A673 (cell line): ENCODE results near the gene TMEM40. TPM values are rescaled to one million over a fixed set of nuclear protein-coding genes. Genes with fewer than 3 reads are reported as not detected.

Source experiments
- BruUV-seq: library from RNA; stranded (reverse); fragments of 400-500 nt; replicated peaks from 2 replicates; lab custom pipeline; 2021; lab: Mats Ljungman, UMichigan
- CTCF ChIA-PET: fragments of 300-600 bp; sonication (Branson Sonifier 250); formaldehyde crosslinking; loops from one replicate; lab custom pipeline; 2022; ENCODE audit warnings: antibody characterized with exemption; lab: Charles Lee
- POLR2A ChIA-PET: fragments of 300-600 bp; sonication (Branson Sonifier 250); formaldehyde crosslinking; loops from one replicate; lab custom pipeline; 2022; ENCODE audit warnings: antibody characterized with exemption; ENCODE audit not compliant: low non-redundant PET; lab: Charles Lee
- DNase-seq: peaks from one replicate; pipeline ENCODE4 v3.0.0-alpha.2; 2015; ENCODE audit warnings: low spot score
- H3K27ac ChIP-seq: fragments of 200-600 bp; sonication (generic); 2 replicates; pipeline ENCODE4 v1.5.1; 2016; ENCODE audit warnings: mixed run types, low read depth, mild to moderate bottlenecking, mixed read lengths, antibody characterized with exemption, low read length; ENCODE audit not compliant: poor library complexity, severe bottlenecking
- H3K27me3 ChIP-seq: fragments of 200-600 bp; sonication (generic); replicated peaks from 2 replicates; pipeline ENCODE4 v1.6.1; 2017; ENCODE audit warnings: mixed run types, low read depth, mild to moderate bottlenecking, mixed read lengths, antibody characterized with exemption, low read length; ENCODE audit not compliant: insufficient read depth, poor library complexity
- H3K36me3 ChIP-seq: fragments of 200-600 bp; sonication (generic); 2 replicates; pipeline ENCODE4 v1.6.1; 2016; ENCODE audit warnings: mixed run types, mild to moderate bottlenecking, mixed read lengths, antibody characterized with exemption, low read length; ENCODE audit not compliant: insufficient read depth, poor library complexity, severe bottlenecking
- H3K4me1 ChIP-seq: fragments of 200-600 bp; sonication (generic); 2 replicates; pipeline ENCODE4 v1.6.1; 2017; ENCODE audit warnings: mixed run types, mild to moderate bottlenecking, mixed read lengths, antibody characterized with exemption, low read length; ENCODE audit not compliant: insufficient read depth, poor library complexity, severe bottlenecking
- H3K4me3 ChIP-seq: fragments of 200-600 bp; sonication (generic); 2 replicates; pipeline ENCODE4 v1.5.1; 2016; ENCODE audit warnings: low read depth, mixed run types, mild to moderate bottlenecking, mixed read lengths, low read length; ENCODE audit not compliant: poor library complexity, severe bottlenecking
- H3K9me3 ChIP-seq: fragments of 200-600 bp; sonication (generic); 2 replicates; pipeline ENCODE4 v1.6.1; 2016; ENCODE audit warnings: mixed run types, low read depth, mild to moderate bottlenecking, mixed read lengths, antibody characterized with exemption, low read length; ENCODE audit not compliant: poor library complexity, severe bottlenecking
- CTCF ChIP-seq: fragments of 300-800, 200-600 bp; sonication (generic); conservative IDR thresholded peaks from 2 replicates; pipeline ENCODE4 v1.5.1; 2017; ENCODE audit warnings: low read depth, mild to moderate bottlenecking, antibody characterized with exemption, low read length, moderate library complexity, mixed read lengths
- EZH2 ChIP-seq: fragments of 200-600 bp; sonication (generic); IDR thresholded peaks from 2 replicates; pipeline ENCODE4 v1.6.1; 2017; ENCODE audit warnings: borderline replicate concordance, low read depth, mild to moderate bottlenecking, mixed read lengths, antibody characterized with exemption, low read length; ENCODE audit not compliant: poor library complexity, severe bottlenecking
- intact Hi-C: fragments of 100-400 bp; cut with micrococcal nuclease; formaldehyde crosslinking; loops from one replicate; pipeline ENCODE4 v1.10.0; 2022; ENCODE audit not compliant: unreplicated experiment
- total RNA-seq: library from RNA; stranded (reverse); gene quantifications from 2 replicates; pipeline ENCODE4 v1.2.3, GENCODE V29; 2021

Gene TMEM40
- total RNA-seq, 1 experiment from 2014 or later = not detected

GRCh38 chr3:12707449-12707848, 51.6 kb downstream of the TMEM40 start:
- H3K36me3 ChIP-seq = no peaks in the 10 kb centered on the region
- BruUV-seq = no TSS peak
- intact Hi-C loops = loop anchor here (10.0 kb wide), 1 partner anchor 187 kb away; no protein-coding TSS in a partner anchor
- H3K27ac ChIP-seq = no peak overlapping the region
- H3K27me3 ChIP-seq = no peaks in the 10 kb centered on the region
- H3K9me3 ChIP-seq = no peaks in the 10 kb centered on the region
- no peaks in the 10 kb centered on the region for H3K4me1 ChIP-seq
- no peak for DNase-seq
- TF ChIP-seq EZH2 (no peak), CTCF (no peak)
- POLR2A ChIA-PET = no interaction called here
- no peak overlapping the region for H3K4me3 ChIP-seq
- CTCF ChIA-PET = interaction anchor here (0.7 kb wide), 1 partner anchor 103 kb away, joined by 3 read pairs; no protein-coding TSS in a partner anchor

- Histone ChIP-seq H3K27ac (no peak overlapping the region), H3K36me3 (no peaks in the 10 kb centered on the region), H3K4me3 (no peak overlapping the region), H3K4me1 (no peaks in the 10 kb centered on the region), H3K9me3 (no peaks in the 10 kb centered on the region), H3K27me3 (no peaks in the 10 kb centered on the region)
- peak; percentile 82 for DNase-seq
- ChIA-PET CTCF (interaction anchor here (0.7 kb wide), 1 partner anchor 104 kb away, joined by 3 read pairs; no protein-coding TSS in a partner anchor), POLR2A (interaction anchor here (0.6 kb wide), 1 partner anchor 26 kb away, joined by 7 read pairs; no protein-coding TSS in a partner anchor)
- TF ChIP-seq EZH2 (no peak), CTCF (peak; percentile 90)
- no TSS peak for BruUV-seq
- intact Hi-C loops = loop anchor here (10.0 kb wide), 1 partner anchor 188 kb away; no protein-coding TSS in a partner anchor
Observed at GRCh38 chr3:12706504-12707253, 52.4 kb downstream of the TMEM40 start.

- H3K4me3 ChIP-seq = no peak overlapping the region
- no peaks in the 10 kb centered on the region for H3K27me3 ChIP-seq
- no TSS peak for BruUV-seq
- ChIA-PET POLR2A (interaction anchor here (0.5 kb wide), 1 partner anchor 9 kb away, joined by 3 read pairs; no protein-coding TSS in a partner anchor), CTCF (no interaction called here)
- intact Hi-C loops = loop anchor here (10.0 kb wide), 1 partner anchor 189 kb away; no protein-coding TSS in a partner anchor
- H3K27ac ChIP-seq = no peak overlapping the region
- DNase-seq = no peak
- H3K4me1 ChIP-seq = no peaks in the 10 kb centered on the region
- no peak for TF ChIP-seq CTCF
- no peaks in the 10 kb centered on the region for H3K36me3 ChIP-seq
- H3K9me3 ChIP-seq = no peaks in the 10 kb centered on the region
Observed at GRCh38 chr3:12705981-12706380, 53.1 kb downstream of the TMEM40 start.
